ENCODE results near the gene WFDC5. TPM values are rescaled to one million over a fixed set of nuclear protein-coding genes. Genes with fewer than 3 reads are reported as not detected.

The WFDC5 gene
- total RNA-seq, 4 donors from 2014 or later = not detected

GRCh38 chr20:45080867-45081624 is 33.9 kb downstream of the WFDC5 start:
- intact Hi-C loops (cut with DNase I; ENCODE audit: low total_unique reads) = no loop called here
- Histone ChIP-seq H3K9me3 (no peaks in the 10 kb centered on the region), H3K27me3 (no peaks in the 10 kb centered on the region), H3K4me3 (no peak overlapping the region), H3K36me3 (no peaks in the 10 kb centered on the region), H3K4me1 (no peaks in the 10 kb centered on the region), H3K27ac (no peak overlapping the region)
- TF ChIP-seq POLR2A (IDR thresholded peaks at IDR 0.05) = no peak
- TF ChIP-seq, protein P1, sequence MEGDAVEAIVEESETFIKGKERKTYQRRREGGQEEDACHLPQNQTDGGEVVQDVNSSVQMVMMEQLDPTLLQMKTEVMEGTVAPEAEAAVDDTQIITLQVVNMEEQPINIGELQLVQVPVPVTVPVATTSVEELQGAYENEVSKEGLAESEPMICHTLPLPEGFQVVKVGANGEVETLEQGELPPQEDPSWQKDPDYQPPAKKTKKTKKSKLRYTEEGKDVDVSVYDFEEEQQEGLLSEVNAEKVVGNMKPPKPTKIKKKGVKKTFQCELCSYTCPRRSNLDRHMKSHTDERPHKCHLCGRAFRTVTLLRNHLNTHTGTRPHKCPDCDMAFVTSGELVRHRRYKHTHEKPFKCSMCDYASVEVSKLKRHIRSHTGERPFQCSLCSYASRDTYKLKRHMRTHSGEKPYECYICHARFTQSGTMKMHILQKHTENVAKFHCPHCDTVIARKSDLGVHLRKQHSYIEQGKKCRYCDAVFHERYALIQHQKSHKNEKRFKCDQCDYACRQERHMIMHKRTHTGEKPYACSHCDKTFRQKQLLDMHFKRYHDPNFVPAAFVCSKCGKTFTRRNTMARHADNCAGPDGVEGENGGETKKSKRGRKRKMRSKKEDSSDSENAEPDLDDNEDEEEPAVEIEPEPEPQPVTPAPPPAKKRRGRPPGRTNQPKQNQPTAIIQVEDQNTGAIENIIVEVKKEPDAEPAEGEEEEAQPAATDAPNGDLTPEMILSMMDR (IDR thresholded peaks at IDR 0.05) = no peak
- DNase-seq = no peak

GRCh38 chr20:45077559-45077958 is 37.4 kb downstream of the WFDC5 start:
- no peaks in the 10 kb centered on the region for H3K27me3 ChIP-seq
- H3K27ac ChIP-seq = no peak overlapping the region
- H3K4me1 ChIP-seq = no peaks in the 10 kb centered on the region
- intact Hi-C loops (cut with DNase I; ENCODE audit: low total_unique reads) = no loop called here
- H3K4me3 ChIP-seq = no peak overlapping the region
- DNase-seq = no peak
- H3K9me3 ChIP-seq = no peaks in the 10 kb centered on the region
- TF ChIP-seq POLR2A (IDR thresholded peaks at IDR 0.05) = no peak
- TF ChIP-seq, protein P1 (IDR thresholded peaks at IDR 0.05) = no peak
- no peaks in the 10 kb centered on the region for H3K36me3 ChIP-seq

DNA sequence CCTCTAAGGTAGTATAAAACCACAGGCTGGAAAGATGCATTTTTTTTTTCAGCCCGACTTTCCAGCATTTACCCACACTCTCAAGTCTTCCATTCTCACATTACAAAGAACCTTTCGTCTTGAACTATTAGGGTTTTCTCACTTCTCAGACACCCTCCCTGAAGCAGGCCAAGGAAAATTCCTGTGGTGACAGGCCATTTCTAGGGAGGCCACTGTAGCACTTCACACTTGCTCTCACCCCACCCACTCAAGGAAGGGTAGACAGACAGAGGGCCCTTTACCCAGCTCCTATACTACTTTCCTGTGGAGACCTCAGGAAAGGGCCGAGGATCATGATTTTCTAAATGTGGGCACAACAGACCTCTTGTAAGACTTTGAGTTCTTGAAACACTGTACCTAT is 41.8 kb downstream of the WFDC5 start:
- Histone ChIP-seq H3K4me1 (no peaks in the 10 kb centered on the region), H3K4me3 (no peak overlapping the region), H3K9me3 (no peaks in the 10 kb centered on the region), H3K27ac (no peak overlapping the region), H3K36me3 (no peaks in the 10 kb centered on the region), H3K27me3 (no peaks in the 10 kb centered on the region)
- intact Hi-C loops (cut with DNase I; ENCODE audit: low total_unique reads) = no loop called here
- no peak for TF ChIP-seq POLR2A (IDR thresholded peaks at IDR 0.05)
- TF ChIP-seq, protein P1 (IDR thresholded peaks at IDR 0.05) = no peak
- no peak for DNase-seq

GRCh38 chr20:45072066-45072465 is 42.9 kb downstream of the WFDC5 start:
- Histone ChIP-seq H3K27me3 (no peaks in the 10 kb centered on the region), H3K9me3 (no peaks in the 10 kb centered on the region), H3K4me1 (no peaks in the 10 kb centered on the region), H3K27ac (no peak overlapping the region), H3K36me3 (no peaks in the 10 kb centered on the region), H3K4me3 (no peak overlapping the region)
- TF ChIP-seq, protein P1 (IDR thresholded peaks at IDR 0.05) = no peak
- TF ChIP-seq POLR2A (IDR thresholded peaks at IDR 0.05) = no peak
- intact Hi-C loops (cut with DNase I; ENCODE audit: low total_unique reads) = no loop called here
- DNase-seq = no peak

GRCh38 chr20:45070932-45071632 is 43.9 kb downstream of the WFDC5 start:
- H3K9me3 ChIP-seq = no peaks in the 10 kb centered on the region
- no peaks in the 10 kb centered on the region for H3K4me1 ChIP-seq
- no peaks in the 10 kb centered on the region for H3K36me3 ChIP-seq
- H3K4me3 ChIP-seq = no peak overlapping the region
- intact Hi-C loops (cut with DNase I; ENCODE audit: low total_unique reads) = no loop called here
- no peak for TF ChIP-seq POLR2A (IDR thresholded peaks at IDR 0.05)
- TF ChIP-seq, protein P1 (IDR thresholded peaks at IDR 0.05) = no peak
- H3K27me3 ChIP-seq = no peaks in the 10 kb centered on the region
- no peak overlapping the region for H3K27ac ChIP-seq
- no peak for DNase-seq
